GM12874 (cell line): ENCODE results near the gene PKD1.
A peak's percentile ranks its signal among the peaks of the same experiment; 100 is the strongest.

Experiments used
- CTCF ChIP-seq: IDR thresholded peaks from 2 replicates; pipeline ENCODE4 v1.5.1; 2011; ENCODE audit warnings: low read depth, mild to moderate bottlenecking, control low read depth, low read length, moderate library complexity; ENCODE audit not compliant: insufficient read depth

PKD1 gene

GRCh38 chr16:2121325-2121724 lies 14.4 kb downstream of the PKD1 start:
- peak; percentile 49 for TF ChIP-seq CTCF

- TF ChIP-seq CTCF, result no peak
Measured at GRCh38 chr16:2115591-2115973, 20.1 kb downstream of the PKD1 start.

- no peak for TF ChIP-seq CTCF
Measured at GRCh38 chr16:2102471-2102870, 33.2 kb downstream of the PKD1 start.

- TF ChIP-seq CTCF, result no peak
Measured at GRCh38 chr16:2096853-2097595, 38.7 kb downstream of the PKD1 start.

GRCh38 chr16:2095918-2096582 lies 39.6 kb downstream of the PKD1 start:
- no peak for TF ChIP-seq CTCF

GRCh38 chr16:2095315-2095853 lies 40.3 kb downstream of the PKD1 start:
- TF ChIP-seq CTCF, result no peak

GRCh38 chr16:2093793-2094192 lies 41.9 kb downstream of the PKD1 start:
- TF ChIP-seq CTCF, result no peak
